KMS-11 (cell line): ENCODE measurements around the gene PRKCE.

Source experiments
- H2AFZ ChIP-seq: fragments of 200-600 bp; sonication (generic); 2 replicates; pipeline ENCODE4 v1.6.1; 2016; ENCODE audit warnings: antibody characterized with exemption, mixed run types, low read depth
- H3K27ac ChIP-seq: fragments of 200-600 bp; sonication (generic); 2 replicates; pipeline ENCODE4 v1.6.1; 2016; ENCODE audit warnings: mild to moderate bottlenecking, mixed run types
- H3K27me3 ChIP-seq: fragments of 200-600 bp; sonication (generic); 2 replicates; pipeline ENCODE4 v1.6.1; 2017; ENCODE audit warnings: mild to moderate bottlenecking, low read depth, mixed run types, moderate library complexity; ENCODE audit not compliant: insufficient read depth
- H3K36me3 ChIP-seq: fragments of 200-600 bp; sonication (generic); 2 replicates; pipeline ENCODE4 v1.6.1; 2017; ENCODE audit warnings: mild to moderate bottlenecking, mixed run types; ENCODE audit not compliant: insufficient read depth
- H3K4me1 ChIP-seq: fragments of 200-600 bp; sonication (generic); 2 replicates; pipeline ENCODE4 v1.6.1; 2016; ENCODE audit warnings: mild to moderate bottlenecking, low read depth, mixed run types; ENCODE audit not compliant: poor library complexity, severe bottlenecking
- H3K4me2 ChIP-seq: fragments of 200-600 bp; sonication (generic); 2 replicates; pipeline ENCODE4 v1.7.0; 2016; ENCODE audit warnings: mild to moderate bottlenecking, mixed run types
- H3K4me3 ChIP-seq: fragments of 200-600 bp; sonication (generic); IDR thresholded peaks from 2 replicates; pipeline ENCODE4 v1.6.1; 2017; ENCODE audit warnings: low read depth, low read length, mixed read lengths; ENCODE audit not compliant: insufficient read depth
- H3K79me2 ChIP-seq: fragments of 200-600 bp; sonication (generic); 2 replicates; pipeline ENCODE4 v1.6.1; 2016; ENCODE audit warnings: low read depth, mixed run types; ENCODE audit not compliant: insufficient read depth
- H3K9ac ChIP-seq: fragments of 200-600 bp; sonication (generic); 2 replicates; pipeline ENCODE4 v1.6.1; 2016; ENCODE audit warnings: mild to moderate bottlenecking, mixed run types
- H4K20me1 ChIP-seq: fragments of 200-600 bp; sonication (generic); 2 replicates; pipeline ENCODE4 v1.6.1; 2016; ENCODE audit warnings: mild to moderate bottlenecking, mixed run types; ENCODE audit not compliant: insufficient read depth
- CTCF ChIP-seq: fragments of 200-600 bp; sonication (generic); conservative IDR thresholded peaks from 2 replicates; pipeline ENCODE4 v1.6.1; 2017; ENCODE audit warnings: low read depth, mild to moderate bottlenecking, antibody characterized with exemption, low read length, moderate library complexity, mixed read lengths

Gene PRKCE

GRCh38 chr2:46032996-46033395 lies 381.5 kb downstream of the PRKCE start:
- H3K9ac ChIP-seq: no peak overlapping the region
- no peak overlapping the region for H3K4me2 ChIP-seq
- H3K27ac ChIP-seq: no peak overlapping the region

GRCh38 chr2:46034535-46034934 lies 383.1 kb downstream of the PRKCE start:
- H3K36me3 ChIP-seq: no peaks in the 10 kb centered on the region
- no peak overlapping the region for H3K4me3 ChIP-seq
- H3K27me3 ChIP-seq: no peaks in the 10 kb centered on the region
- TF ChIP-seq CTCF: no peak
- no peaks in the 10 kb centered on the region for H3K4me1 ChIP-seq
- H4K20me1 ChIP-seq: no peaks in the 10 kb centered on the region
- no peak overlapping the region for H3K27ac ChIP-seq
- no peak overlapping the region for H3K4me2 ChIP-seq
- no peak overlapping the region for H2AFZ ChIP-seq
- no peaks in the 10 kb centered on the region for H3K79me2 ChIP-seq
- H3K9ac ChIP-seq: no peak overlapping the region

More at GRCh38 chr2:46032996-46033395, 381.5 kb downstream of the PRKCE start:
- Histone ChIP-seq H4K20me1 (no peaks in the 10 kb centered on the region), H3K4me1 (no peaks in the 10 kb centered on the region), H2AFZ (no peak overlapping the region), H3K4me3 (no peak overlapping the region), H3K36me3 (no peaks in the 10 kb centered on the region), H3K27me3 (no peaks in the 10 kb centered on the region), H3K79me2 (no peaks in the 10 kb centered on the region)
- no peak for TF ChIP-seq CTCF

- Histone ChIP-seq H2AFZ (no peak overlapping the region), H3K79me2 (no peaks in the 10 kb centered on the region), H3K36me3 (no peaks in the 10 kb centered on the region), H3K27ac (no peak overlapping the region), H3K4me1 (no peaks in the 10 kb centered on the region), H4K20me1 (no peaks in the 10 kb centered on the region), H3K9ac (no peak overlapping the region), H3K4me3 (no peak overlapping the region), H3K27me3 (no peaks in the 10 kb centered on the region), H3K4me2 (no peak overlapping the region)
- no peak for TF ChIP-seq CTCF
Measured at GRCh38 chr2:46036929-46037328, 385.5 kb downstream of the PRKCE start.

GRCh38 chr2:46039543-46040303 lies 388.2 kb downstream of the PRKCE start:
- H3K4me3 ChIP-seq: no peak overlapping the region
- H3K4me2 ChIP-seq: no peak overlapping the region
- TF ChIP-seq CTCF: no peak
- no peaks in the 10 kb centered on the region for H4K20me1 ChIP-seq
- H3K79me2 ChIP-seq: no peaks in the 10 kb centered on the region
- no peak overlapping the region for H3K27ac ChIP-seq
- H3K36me3 ChIP-seq: no peaks in the 10 kb centered on the region
- no peak overlapping the region for H3K9ac ChIP-seq
- no peaks in the 10 kb centered on the region for H3K4me1 ChIP-seq
- H3K27me3 ChIP-seq: no peaks in the 10 kb centered on the region
- no peak overlapping the region for H2AFZ ChIP-seq
